GM12864 (cell line): Measurements from ENCODE around the gene ALOX12.
A peak's percentile ranks its signal among the peaks of the same experiment; 100 is the strongest.
"Not testable (repeated sequence)": the region's sequence is repeated elsewhere in the genome, so short reads cannot be mapped to it uniquely, and the experiment has no call there.

Source experiments
- DNase-seq: peaks from one replicate; pipeline ENCODE4 v3.0.0-alpha.2; 2011; ENCODE audit warnings: low read depth
- H3K4me3 ChIP-seq: 2 replicates; pipeline ENCODE4 v1.5.1; 2011; ENCODE audit warnings: mild to moderate bottlenecking, low read depth, low read length, control low read depth
- TF ChIP-seq, protein P1 (sequence below): IDR thresholded peaks from 2 replicates; pipeline ENCODE4 v1.5.1; 2011; ENCODE audit warnings: low read depth, mild to moderate bottlenecking, moderate library complexity, low read length, control low read depth, inconsistent platforms; ENCODE audit errors: missing control alignments

ALOX12 gene

DNA sequence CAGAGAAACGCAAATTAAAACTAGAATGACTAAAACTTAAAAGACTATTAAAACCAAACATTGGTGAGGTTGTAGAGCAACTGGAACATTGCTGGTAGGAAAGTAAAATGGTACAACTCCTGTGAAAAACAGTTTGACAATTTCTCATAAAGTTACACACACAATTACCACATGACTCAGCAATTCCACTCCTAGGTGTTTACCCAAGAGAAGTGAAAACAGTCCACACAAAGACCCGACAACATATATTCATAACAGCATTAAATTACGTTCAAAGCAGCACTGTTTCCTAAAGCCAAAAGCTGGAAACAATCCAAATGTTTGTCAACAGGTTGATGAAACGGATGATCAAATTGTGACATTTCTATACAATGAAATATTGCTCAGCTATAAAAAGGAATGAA, 26.5 kb upstream of the ALOX12 start:
- no peak overlapping the region for H3K4me3 ChIP-seq
- peak; percentile 3 for DNase-seq
- TF ChIP-seq, protein P1, sequence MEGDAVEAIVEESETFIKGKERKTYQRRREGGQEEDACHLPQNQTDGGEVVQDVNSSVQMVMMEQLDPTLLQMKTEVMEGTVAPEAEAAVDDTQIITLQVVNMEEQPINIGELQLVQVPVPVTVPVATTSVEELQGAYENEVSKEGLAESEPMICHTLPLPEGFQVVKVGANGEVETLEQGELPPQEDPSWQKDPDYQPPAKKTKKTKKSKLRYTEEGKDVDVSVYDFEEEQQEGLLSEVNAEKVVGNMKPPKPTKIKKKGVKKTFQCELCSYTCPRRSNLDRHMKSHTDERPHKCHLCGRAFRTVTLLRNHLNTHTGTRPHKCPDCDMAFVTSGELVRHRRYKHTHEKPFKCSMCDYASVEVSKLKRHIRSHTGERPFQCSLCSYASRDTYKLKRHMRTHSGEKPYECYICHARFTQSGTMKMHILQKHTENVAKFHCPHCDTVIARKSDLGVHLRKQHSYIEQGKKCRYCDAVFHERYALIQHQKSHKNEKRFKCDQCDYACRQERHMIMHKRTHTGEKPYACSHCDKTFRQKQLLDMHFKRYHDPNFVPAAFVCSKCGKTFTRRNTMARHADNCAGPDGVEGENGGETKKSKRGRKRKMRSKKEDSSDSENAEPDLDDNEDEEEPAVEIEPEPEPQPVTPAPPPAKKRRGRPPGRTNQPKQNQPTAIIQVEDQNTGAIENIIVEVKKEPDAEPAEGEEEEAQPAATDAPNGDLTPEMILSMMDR = no peak

DNA sequence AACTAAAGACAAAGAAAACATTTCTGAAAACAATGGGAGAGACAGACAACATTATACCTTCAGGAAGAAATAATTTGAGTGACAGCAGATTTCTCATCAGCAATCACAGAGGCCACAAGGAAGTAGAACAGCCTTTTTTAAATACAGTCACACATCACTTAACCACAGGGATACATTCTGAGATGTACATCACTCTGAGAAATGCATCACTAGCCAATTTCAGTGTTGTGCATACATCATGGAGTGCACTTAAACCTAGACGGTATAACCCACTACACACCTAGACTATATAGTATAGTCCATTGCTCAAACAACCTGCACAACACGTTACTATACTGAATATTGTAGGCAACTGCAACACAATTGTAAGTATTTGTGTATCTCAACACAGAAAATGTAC, 24.9 kb upstream of the ALOX12 start:
- no peak overlapping the region for H3K4me3 ChIP-seq
- TF ChIP-seq, protein P1 = no peak
- no peak for DNase-seq

DNA sequence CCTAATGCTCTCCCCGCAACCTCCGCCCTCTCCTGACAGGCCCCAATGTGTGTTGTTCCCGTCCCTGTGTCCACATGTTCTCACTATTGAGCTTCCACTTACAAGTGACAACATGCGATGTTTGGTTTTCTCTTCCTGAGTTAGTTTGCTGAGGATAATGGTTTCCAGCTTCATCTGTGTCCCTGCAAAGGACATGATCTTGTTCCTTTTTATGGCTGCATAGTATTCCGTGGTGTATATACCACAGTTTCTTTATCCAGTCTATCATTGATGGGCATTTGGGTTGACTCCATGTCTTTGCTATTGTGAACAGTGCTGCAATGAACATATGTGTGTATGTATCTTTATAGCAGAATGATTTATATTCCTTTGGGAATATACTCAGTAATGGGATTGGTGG, 16.4 kb upstream of the ALOX12 start:
- not testable (repeated sequence) for DNase-seq, H3K4me3 ChIP-seq

DNA sequence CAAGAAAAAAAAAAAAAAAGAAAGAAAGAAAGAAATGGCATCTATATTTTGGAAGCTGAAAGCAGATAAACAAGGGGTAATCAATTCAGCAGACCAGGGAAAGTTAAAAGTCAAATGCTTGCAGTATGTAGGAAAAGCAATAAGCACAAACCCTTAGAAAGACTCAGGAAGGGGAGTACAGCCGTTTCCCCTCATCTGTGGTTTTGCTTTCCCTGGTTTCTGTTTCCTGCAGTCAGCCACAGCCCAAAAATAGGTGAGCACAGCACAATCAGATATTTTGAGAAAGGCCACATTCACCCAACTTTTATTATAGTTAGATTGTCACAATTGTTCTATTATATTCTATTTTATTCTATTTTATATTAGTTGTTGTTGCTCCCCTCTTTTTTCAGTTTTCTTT, 14.4 kb upstream of the ALOX12 start:
- no peak for DNase-seq
- TF ChIP-seq, protein P1 = no peak
- H3K4me3 ChIP-seq = no peak overlapping the region

DNA sequence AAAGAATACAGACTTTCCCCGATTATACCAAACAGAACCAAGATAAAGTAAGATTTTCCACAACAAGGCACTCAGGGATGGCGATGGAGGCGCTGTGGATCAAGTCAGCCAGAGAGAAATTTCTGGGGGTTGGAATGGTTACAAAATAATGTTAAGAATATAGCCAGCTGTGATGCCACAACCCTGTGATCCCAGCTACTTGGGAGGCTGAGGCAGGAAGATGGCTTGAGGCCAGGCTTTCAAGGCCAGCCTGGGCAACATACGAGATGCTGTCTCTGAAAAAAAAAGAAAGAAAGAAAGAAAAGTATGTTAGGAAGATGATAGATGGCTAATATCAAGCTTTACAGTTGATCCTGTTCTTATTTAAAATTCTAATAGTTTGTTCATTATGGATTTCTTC, 10.6 kb upstream of the ALOX12 start:
- TF ChIP-seq, protein P1 = no peak
- no peak for DNase-seq

DNA sequence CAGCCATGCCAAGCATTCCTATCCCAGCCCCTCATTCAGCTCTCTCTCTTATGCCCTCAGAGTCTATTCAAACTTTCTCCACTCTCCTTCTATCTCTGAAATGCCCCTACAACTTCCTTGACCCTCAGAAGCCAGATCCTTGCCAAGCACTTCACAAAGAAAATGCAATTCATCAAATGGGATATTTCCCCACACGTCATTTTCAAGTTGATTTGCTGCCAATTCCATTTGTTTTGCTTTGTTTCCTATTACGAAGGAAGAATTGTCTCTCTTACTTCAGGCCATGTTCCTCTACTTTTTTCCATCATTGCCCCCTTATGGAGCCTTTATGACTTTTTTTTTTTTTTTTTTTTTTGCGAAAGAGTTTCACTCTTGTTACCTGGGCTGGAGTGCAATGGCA, 9.2 kb upstream of the ALOX12 start:
- no peak overlapping the region for H3K4me3 ChIP-seq
- TF ChIP-seq, protein P1 = no peak
- DNase-seq = no peak

More for the DNA sequence above, 10.6 kb upstream of the ALOX12 start:
- H3K4me3 ChIP-seq = no peak overlapping the region

DNA sequence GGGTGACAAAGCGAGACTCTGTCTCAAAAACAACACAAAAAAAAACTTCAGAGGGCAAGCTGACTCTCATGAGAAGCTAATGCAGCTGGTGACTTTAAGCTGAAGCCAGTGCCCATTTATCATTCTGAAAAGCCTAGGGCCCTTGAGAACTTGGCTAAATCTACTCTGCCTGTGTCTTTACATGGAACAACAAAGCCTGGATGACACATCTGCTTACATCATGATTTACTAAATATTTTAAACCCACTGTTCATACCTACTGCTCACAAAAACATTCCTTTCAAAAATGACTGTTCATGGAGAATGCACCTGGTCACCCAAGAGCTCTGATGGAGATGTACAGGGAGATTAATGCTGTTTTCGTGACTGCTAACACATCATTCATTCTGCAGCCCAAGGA, 6.1 kb upstream of the ALOX12 start:
- TF ChIP-seq, protein P1 = no peak
- DNase-seq = no peak
- no peak overlapping the region for H3K4me3 ChIP-seq

DNA sequence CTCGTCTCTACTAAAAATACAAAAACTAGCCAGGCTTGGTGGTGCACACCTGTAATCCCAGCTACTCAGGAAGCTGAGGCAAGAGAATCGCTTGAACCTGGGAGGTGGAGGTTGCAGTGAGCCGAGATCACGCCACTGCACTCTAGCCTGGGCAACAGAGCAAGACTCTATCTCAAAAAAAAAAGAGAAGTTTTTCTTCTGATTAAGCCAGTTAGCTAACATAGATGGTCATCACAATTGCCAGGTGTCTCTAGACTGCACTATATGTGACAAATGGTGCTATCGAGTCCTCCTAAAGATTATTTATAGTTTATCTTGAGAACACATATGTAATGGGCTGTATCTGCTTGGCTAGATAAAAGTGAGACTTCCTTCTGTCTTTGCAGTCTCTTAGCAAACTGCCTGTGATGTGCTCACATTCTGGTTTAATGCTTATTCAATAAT, 2.2 kb upstream of the ALOX12 start:
- DNase-seq, H3K4me3 ChIP-seq: not testable (repeated sequence)
